Left lung (tissue), 10 donors: Measurements from ENCODE around the gene FN1. TPM values are rescaled to one million over a fixed set of nuclear protein-coding genes. Genes with fewer than 3 reads are reported as not detected.

Source experiments
- ATAC-seq: fragments of 200-7000 bp; cut with Tn5 transposase; one replicate; pipeline ENCODE4 v1.9.1; 2020; ENCODE audit warnings: moderate library complexity
- DNase-seq, 4 donors: peaks; one replicate each; pipeline ENCODE4 v3.0.0-alpha.2; 2013 to 2020
- H3K27ac ChIP-seq, 2 donors: fragments of 200-600 bp; sonication (generic) in 1 of 2; one replicate each; pipeline versions ENCODE4 v1.5.0 to v1.8.0; 2020 to 2021
- H3K27me3 ChIP-seq, 2 donors: fragments of 200-600 bp; sonication (generic) in 1 of 2; one replicate each; pipeline versions ENCODE4 v1.5.0 to v1.8.0; 2020 to 2021
- H3K36me3 ChIP-seq, 2 donors: fragments of 200-600 bp; sonication (generic) in 1 of 2; one replicate each; pipeline versions ENCODE4 v1.5.0 to v1.8.0; 2020 to 2021
- H3K4me1 ChIP-seq, 2 donors: fragments of 200-600 bp; one replicate each; pipeline ENCODE4 v1.8.0; 2021
- H3K4me3 ChIP-seq, 2 donors: fragments of 200-600 bp; sonication (generic) in 1 of 2; one replicate each; pipeline versions ENCODE4 v1.5.0 to v1.8.0; 2020 to 2021; ENCODE audit warnings: mild to moderate bottlenecking in 1 of 2
- H3K9me3 ChIP-seq, 2 donors: fragments of 200-600 bp; sonication (generic) in 1 of 2; one replicate each; pipeline versions ENCODE4 v1.5.0 to v1.8.0; 2020 to 2021
- CTCF ChIP-seq, 2 donors: fragments of 200-600 bp; sonication (generic) in 1 of 2; IDR thresholded peaks; one replicate each; pipeline versions ENCODE4 v1.5.0 to v1.8.0; 2021; ENCODE audit warnings: antibody characterized with exemption in 2 of 2
- intact Hi-C, 2 donors: fragments of 100-400 bp; cut with DNase I; formaldehyde crosslinking; loops; one replicate each; pipeline versions ENCODE4 v1.11.2 to v1.14.2; 2022
- polyA plus RNA-seq, 6 donors: library from polyadenylated mRNA; unstranded; fragments of 120-200 nt; gene quantifications; one replicate each; pipeline ENCODE4 v1.2.1, GENCODE V29; 2013; ENCODE audit not compliant: insufficient read length in 6 of 6
- total RNA-seq, 2 donors: library from RNA; stranded (reverse); fragmentation: NEBNext Ultra II Directional; extraction: Animal tissue kit (Norgen Biotek cat#: 25700); gene quantifications; one replicate each; pipeline ENCODE4 v1.2.1, GENCODE V29; 2021
- donor health status: DM: no; HTN: yes; CAD: no.
- donor health status: DM: no; HTN: no; CAD: no.

FN1 gene
- total and polyA plus RNA-seq, 8 donors = 1,663 to 3,073 (median 1,855) TPM

- Histone ChIP-seq H3K27me3 (no peaks in the 10 kb centered on the region), H3K36me3 (no peaks in the 10 kb centered on the region), H3K4me3 (no peak overlapping the region), H3K9me3 (no peaks in the 10 kb centered on the region), H3K4me1 (no peaks in the 10 kb centered on the region), H3K27ac (no peak overlapping the region)
- intact Hi-C loops = no loop called here
- DNase-seq (no peak), ATAC-seq (no peak)
- TF ChIP-seq CTCF (IDR thresholded peaks at IDR 0.05) = no peak
Measured at GRCh38 chr2:215479536-215480240, 43.8 kb upstream of the FN1 start.

GRCh38 chr2:215479121-215479520 lies 43.3 kb upstream of the FN1 start:
- no peak overlapping the region for H3K27ac ChIP-seq
- H3K27me3 ChIP-seq = no peaks in the 10 kb centered on the region
- no peaks in the 10 kb centered on the region for H3K4me1 ChIP-seq
- H3K9me3 ChIP-seq = no peaks in the 10 kb centered on the region
- no peak for TF ChIP-seq CTCF (IDR thresholded peaks at IDR 0.05)
- DNase-seq = no peak
- intact Hi-C loops = no loop called here
- ATAC-seq = no peak
- no peaks in the 10 kb centered on the region for H3K36me3 ChIP-seq
- H3K4me3 ChIP-seq = no peak overlapping the region

- no peak for DNase-seq
- intact Hi-C loops = no loop called here
- Histone ChIP-seq H3K36me3 (no peaks in the 10 kb centered on the region), H3K9me3 (no peaks in the 10 kb centered on the region), H3K4me3 (no peak overlapping the region), H3K27me3 (no peaks in the 10 kb centered on the region), H3K27ac (no peak overlapping the region), H3K4me1 (no peaks in the 10 kb centered on the region)
- TF ChIP-seq CTCF (IDR thresholded peaks at IDR 0.05) = no peak
- ATAC-seq = no peak
Measured at GRCh38 chr2:215476424-215476823, 40.6 kb upstream of the FN1 start.

- no peaks in the 10 kb centered on the region for H3K9me3 ChIP-seq
- no peak overlapping the region for H3K4me3 ChIP-seq
- intact Hi-C loops = loop anchor here in 1 of 2 donors (10.0 kb wide), 1 partner anchor 448 kb away; no protein-coding TSS in a partner anchor
- H3K4me1 ChIP-seq = no peaks in the 10 kb centered on the region
- peak; percentile 52 for ATAC-seq
- peak in 2 of 4 donors; percentile 83 to 86 for DNase-seq
- H3K27me3 ChIP-seq = no peaks in the 10 kb centered on the region
- no peak for TF ChIP-seq CTCF (IDR thresholded peaks at IDR 0.05)
- H3K36me3 ChIP-seq = no peaks in the 10 kb centered on the region
- H3K27ac ChIP-seq = no peak overlapping the region
Measured at GRCh38 chr2:215466097-215466909, 30.4 kb upstream of the FN1 start.

GRCh38 chr2:215465256-215465655 lies 29.4 kb upstream of the FN1 start:
- Histone ChIP-seq H3K4me1 (no peaks in the 10 kb centered on the region), H3K9me3 (no peaks in the 10 kb centered on the region), H3K27me3 (no peaks in the 10 kb centered on the region), H3K27ac (no peak overlapping the region), H3K4me3 (no peak overlapping the region), H3K36me3 (no peaks in the 10 kb centered on the region)
- ATAC-seq (no peak), DNase-seq (no peak)
- no peak for TF ChIP-seq CTCF (IDR thresholded peaks at IDR 0.05)
- intact Hi-C loops = loop anchor here in 1 of 2 donors (10.0 kb wide), 1 partner anchor 450 kb away; no protein-coding TSS in a partner anchor
